GM19238 (cell line): ENCODE data around the gene GRAP2.
"Not testable (repeated sequence)": the region's sequence is repeated elsewhere in the genome, so short reads cannot be mapped to it uniquely, and the experiment has no call there.

ENCODE experiments used
- DNase-seq: peaks from one replicate; pipeline ENCODE4 v3.0.0; 2011; ENCODE audit warnings: low spot score; ENCODE audit not compliant: insufficient read length

The GRAP2 gene

DNA sequence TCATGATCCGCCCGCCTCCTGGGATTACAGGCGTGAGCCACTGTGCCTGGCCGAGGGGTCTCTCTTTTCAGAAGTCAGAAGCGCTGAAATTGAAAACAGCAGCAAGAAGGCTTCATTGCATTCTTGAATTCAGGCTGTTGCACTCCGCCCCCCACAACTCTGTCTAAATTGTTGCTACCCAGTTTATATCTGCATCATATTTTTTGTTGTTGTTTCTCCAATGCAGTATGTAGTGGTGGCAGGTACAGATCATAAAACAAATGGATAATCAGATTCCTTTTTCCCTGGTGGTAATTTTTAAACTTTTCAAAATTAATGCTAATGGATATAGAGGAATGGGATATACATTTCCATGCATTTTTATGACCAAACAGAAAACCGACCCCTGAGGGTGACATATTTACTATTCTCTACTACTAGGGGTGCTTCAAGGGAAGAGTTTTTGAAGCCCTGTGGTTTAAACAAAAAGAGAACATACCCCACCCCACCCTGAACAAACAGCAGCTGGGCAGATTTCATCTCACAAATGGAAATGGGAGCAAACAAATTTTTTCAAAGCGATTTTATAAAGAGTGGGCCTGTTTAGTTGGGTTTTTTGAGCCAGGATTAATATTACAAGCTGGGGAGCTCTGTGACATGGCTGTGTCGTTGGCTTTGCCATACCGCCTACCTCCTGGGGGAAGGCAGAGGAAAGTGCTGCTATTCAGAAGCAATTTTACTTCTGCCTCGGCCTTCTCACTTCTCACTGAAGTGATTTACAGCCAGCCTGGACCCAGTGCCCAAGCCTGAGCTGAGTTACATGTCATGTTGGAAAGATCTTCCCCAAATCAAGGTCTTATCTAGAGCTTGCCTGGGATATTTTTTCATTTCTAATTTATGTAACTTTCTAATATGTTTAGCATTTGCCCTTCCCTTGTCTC, 43.3 kb downstream of the GRAP2 start:
- no peak for DNase-seq

DNA sequence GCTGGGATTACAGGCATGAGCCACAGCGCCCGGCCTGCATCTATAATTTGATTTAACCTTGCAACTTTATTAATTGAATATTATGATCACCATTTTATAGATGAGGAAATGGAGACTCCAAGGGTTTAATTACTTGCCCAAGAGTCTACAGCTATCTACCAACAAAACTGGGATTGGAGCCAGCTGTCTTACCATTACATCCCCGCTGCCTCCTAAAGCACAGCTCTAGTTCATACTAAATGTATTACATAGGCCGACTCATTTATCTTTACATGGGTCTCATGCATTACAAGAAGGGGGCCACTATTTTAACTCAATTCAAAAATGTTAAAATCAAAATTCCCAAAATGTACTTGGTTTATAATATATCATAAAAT, 45.2 kb downstream of the GRAP2 start:
- DNase-seq: no peak

DNA sequence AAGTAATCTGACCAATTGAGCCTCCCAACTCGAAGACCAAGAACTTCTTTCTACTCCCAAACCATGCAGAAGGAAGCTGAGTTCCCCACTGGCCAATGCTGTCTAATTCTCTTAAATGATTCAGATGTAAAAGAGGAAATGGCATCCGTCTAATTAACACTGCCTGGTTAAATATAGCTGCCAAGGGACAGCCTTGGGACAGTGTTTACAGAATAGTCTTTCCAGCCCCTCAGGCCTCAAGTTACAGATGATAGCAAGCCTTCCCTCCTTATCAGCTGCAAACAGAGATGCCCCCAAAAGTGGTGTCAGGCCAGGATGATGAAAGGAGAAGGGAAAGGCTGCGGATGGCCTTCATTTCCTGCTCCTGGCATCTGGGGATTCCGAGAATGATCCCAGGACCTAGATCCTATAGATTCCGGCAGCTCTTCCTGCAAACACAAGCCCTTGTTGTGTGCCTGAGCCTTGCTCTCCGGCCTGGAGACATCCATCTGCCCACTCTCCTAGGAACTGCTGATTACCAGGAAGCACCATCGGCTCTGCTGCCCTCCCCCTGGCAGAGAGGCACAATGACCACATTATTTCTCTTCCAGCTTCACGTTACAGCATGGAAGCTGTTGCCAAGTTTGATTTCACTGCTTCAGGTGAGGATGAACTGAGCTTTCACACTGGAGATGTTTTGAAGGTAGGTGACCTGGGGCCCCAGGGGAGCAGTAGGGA, 45.8 kb downstream of the GRAP2 start:
- no peak for DNase-seq

DNA sequence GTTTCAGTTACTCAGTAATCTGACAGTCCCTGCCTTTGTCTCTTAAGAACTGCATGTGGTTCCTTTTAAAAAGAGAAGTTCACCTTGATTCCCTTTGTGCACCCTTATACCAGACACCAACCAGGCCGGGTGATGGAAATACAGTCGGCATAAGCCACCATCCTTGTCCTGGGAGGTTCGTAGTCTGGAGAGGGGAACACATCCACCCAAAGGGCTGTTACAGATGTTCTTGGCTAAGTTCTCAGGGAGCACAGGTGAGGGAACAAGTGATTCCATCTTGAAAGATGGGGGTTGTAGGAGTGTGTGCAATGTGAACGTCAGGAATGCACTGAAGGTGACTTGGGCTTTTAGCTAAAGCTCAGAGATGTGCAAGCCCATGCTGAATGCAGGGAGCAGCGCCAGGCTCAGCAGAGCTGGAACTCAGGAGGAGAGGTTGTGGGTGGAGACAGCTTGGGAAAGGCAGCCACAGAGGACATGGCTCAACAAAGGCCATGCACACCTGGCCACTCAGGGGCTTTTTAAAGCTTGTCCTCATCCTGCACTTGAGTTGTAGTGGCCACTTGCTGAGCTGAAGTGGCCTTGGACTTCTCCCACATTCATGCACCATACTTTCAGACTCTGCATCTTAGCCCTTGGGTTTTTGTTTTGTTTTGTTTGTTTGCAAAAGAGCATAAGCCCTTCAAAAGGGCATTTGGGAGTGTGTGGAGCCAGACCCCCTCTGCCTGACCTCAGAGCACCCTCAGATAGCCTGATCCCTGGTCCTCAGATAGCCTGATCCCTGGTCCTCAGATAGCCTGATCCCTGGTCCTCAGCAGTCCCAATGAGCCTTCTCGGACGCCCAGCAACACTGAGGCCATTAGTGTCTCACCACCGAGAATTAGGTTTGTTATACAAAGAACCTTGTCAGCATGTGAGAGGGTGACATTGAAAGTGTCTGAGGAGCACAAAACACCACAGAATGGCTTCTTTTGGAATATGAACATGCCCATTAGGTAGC, 46.6 kb downstream of the GRAP2 start:
- DNase-seq: no peak

DNA sequence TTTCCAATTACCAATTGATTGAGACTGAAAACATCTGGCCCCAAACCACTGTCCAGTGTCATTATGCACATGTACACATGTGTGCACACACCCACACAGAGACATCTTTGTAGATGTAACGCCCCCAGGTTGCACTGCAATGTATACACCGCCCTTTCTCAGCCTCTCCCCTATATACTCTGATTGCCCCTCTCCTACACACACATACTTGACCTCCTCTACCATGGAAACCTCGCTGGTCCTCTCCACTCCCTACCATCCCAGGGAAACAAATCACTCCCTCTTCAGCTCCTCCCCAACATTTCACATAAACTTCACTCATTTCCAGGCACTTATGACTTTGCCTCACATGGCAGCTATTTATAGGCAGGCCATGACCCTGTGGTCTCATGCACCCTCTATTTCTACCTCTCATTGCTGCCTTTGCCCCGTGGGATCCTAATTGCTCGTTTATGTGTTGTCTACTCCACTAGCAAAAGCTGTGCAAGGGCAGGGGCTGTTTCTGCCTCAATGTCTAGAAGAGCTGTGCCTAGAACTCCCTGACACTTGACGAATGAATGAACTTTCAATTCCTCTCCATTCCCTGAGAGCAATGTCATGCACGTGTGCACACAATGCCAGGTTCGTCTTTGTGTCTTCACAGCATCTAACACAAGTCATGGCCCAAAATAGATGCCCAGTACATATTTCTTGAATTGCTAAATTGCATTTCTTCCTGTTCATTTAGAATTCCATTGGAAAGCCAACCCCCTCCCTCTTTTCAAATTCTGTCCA, 49.3 kb downstream of the GRAP2 start:
- no peak for DNase-seq

DNA sequence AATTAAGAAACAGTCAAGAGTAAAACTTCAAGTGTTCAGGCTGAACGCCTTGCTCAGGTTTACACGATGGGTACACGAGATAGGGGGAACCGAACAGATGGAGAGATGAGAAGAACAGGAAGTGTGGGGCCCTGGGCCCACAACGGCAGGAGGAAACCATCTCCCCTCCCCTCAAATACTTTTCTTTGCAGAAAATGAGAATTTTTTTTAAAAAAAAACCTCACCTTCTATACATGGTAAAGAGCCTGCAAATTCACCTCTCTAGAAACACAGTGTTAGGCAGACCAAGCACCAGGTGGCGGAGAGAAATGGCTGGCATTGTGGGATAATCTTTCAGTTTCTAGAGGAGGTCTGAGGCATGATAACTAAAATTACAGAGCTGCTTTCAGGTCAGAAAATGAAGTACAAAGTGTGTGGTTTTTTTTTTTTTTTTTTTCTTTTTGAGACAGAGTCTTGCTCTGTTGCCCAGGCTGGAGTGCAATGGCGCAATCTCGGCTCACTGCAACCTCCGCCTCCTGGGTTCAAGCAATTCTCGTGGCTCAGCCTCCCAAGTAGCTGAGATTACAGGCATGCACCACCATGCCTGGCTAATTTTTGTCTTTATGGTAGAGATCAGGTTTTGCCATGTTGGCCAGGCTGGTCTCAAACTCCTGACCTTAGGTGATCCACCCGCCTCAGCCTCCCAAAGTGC, 50.9 kb downstream of the GRAP2 start:
- DNase-seq: not testable (repeated sequence)

DNA sequence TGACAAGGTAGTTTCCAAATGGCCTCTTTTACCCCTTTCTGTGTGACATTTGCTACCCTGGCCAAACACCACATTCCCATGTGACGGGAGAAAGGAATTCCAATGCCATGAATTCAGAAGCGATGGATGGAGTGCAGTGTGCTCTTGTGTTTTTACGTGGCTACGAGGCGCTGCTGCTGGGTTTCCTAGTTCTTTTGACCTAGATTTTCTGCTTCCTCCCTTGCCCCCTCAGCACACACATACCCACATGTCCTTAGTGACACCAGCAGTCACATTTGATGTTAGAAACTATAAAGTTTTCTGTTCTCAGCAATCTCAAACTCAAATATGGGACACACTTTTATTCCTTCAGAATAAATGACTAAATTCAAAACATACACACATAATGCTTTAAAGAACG, 51.5 kb downstream of the GRAP2 start:
- DNase-seq: no peak

DNA sequence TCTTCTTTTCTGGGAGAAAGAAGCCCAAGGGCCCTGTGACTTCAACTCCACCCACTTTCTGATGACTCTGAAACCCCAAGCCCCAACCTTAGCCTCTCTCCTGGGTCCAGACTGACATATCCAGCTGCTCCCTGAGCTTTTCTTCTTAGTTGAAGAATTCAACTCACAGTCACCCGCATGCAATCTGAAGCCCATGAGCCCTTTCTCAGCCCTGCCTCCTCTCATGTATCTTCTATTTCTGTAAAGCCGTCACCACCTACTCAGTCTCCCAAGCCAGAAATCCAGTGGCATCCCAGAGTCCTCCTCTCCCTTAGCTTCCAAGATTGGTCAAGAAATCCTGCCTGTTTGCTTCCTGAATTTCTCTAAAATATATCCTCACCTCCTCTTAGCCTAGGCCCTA, 52.2 kb downstream of the GRAP2 start:
- DNase-seq: no peak

DNA sequence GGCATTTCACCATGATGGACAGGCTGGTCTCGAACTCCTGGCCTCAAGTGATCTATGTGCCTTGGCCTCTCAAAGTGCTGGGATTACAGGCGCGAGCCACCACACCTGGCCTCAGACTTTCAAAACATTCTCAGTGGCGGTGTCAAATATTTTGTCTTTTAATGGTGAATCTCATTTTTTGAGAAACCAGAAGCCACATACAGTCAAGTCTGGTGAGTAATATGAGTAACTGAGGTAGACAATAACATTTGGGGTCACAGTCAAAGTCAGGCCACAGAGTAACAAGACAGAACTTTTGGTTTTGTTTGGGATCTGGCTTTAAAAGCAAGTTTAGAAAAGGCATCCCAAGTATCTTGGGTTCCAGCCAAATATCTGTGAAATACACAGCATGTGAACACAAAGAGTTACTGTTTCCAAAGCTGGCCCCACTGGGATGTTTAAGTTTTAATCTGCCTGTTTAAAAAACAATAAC, 53.7 kb downstream of the GRAP2 start:
- no peak for DNase-seq

DNA sequence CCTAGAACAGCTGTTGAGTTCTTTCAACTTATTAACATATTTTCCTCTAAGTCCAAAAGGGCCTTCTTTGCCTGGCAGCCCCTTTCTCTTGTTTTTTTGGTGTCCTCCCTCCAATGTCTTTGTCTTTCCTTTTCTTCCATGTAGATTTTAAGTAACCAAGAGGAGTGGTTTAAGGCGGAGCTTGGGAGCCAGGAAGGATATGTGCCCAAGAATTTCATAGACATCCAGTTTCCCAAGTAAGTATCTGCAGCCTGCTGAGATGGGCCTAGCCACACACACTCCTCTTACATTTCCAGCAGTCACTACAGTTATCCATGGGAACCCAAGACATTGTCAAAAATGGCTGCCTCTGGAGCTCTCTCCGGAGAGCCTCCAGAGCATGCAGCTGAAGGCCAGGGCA, 54.8 kb downstream of the GRAP2 start:
- no peak for DNase-seq

DNA sequence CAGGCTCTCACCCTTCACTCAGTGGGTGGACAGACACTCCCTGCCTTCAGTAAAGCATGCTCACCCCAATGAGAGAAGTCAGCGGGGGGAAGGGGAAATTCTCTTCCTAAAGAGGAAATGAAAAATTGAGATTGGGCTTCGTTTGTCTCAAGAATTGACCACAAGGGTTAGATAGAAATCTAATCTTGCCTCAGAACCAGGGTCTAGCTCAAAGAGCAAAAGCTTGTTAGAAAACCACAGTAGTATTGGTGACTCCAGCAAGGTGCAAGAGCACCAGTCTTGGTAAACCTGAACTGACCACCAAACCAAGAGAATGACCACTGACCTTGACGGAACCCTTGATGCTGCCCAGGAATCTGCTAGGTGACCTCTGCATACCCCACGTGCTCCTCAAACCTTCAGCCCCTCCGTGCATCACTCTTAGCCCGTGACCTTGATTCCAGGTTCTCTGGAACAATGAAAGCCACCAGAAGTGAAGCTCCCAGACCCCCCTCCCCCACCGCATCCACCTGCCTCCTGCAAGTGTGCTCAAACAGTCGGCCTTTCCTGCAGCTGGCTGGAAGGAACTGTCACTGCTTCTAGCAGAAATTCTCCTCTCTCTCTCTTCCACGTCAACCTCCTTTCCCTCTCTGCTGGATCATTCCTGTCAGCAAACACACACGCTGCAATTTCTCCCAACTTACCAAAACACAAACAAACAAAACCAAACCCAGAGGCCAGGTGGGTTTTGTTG, 56.2 kb downstream of the GRAP2 start:
- DNase-seq: peak; percentile 22

DNA sequence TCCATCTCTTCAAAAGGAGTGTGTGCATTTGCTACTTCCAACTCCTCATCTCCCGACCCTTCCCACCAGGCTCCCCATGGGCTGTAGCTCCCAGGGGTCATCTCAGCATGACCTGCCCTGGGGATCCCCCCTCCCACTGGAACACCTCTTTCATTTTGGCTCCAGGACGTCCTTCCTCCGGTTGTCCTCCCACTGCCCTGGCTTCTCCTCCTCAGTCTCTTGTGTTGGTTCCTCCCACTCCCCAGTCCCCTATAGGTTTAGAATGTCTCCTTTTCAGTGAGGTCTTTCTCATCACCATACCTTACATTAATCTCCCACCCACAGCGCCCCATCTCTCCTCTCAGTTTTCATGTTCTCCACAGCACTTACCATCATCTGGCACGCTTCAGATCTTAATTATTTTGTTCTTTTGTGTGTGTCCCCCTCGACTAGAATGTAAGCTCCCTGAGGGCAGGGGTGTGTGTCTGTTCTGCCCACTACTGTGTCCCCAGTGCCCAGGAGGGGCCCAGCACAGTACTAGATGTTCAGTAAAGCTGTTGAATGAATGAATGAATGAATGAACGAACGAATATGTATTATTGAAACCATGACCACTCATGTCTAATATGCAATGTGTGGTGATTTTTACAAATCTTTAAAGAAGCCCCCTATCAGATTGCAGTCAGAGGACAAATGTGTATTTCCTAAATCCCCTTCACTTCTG, 57.3 kb downstream of the GRAP2 start:
- DNase-seq: no peak

DNA sequence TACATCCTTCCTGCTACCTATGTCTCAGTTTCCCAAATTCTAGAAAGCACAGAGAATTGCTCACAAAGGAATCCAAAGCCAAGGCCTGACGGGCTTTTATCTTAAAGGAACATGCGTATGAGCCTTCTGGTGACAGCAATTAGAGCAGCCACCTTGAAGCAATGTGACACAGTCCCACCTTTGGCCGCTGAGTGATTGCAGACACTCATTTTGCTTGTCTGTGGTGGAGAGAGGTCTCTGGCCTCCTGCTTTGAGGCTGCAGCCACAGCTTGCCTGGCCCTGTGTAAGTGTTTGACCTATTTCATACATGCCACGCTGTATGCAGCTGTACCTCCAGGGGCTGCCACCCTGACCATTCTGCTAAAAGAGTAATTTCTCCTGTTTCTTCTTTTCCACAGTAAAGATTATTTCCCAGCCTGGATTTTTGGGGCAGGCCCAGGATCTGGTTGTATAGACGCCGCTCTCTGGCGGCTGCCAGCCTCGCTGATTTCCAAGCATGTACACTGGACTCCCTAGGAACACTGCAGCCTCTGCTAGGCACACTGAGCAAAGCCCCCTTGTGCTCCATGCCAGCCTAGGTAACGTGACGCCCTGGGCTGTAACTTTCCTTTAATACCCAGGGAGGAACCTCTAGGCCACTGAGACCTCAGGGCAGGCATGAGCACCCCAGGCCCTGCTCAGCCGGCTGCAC, 58.2 kb downstream of the GRAP2 start:
- no peak for DNase-seq

DNA sequence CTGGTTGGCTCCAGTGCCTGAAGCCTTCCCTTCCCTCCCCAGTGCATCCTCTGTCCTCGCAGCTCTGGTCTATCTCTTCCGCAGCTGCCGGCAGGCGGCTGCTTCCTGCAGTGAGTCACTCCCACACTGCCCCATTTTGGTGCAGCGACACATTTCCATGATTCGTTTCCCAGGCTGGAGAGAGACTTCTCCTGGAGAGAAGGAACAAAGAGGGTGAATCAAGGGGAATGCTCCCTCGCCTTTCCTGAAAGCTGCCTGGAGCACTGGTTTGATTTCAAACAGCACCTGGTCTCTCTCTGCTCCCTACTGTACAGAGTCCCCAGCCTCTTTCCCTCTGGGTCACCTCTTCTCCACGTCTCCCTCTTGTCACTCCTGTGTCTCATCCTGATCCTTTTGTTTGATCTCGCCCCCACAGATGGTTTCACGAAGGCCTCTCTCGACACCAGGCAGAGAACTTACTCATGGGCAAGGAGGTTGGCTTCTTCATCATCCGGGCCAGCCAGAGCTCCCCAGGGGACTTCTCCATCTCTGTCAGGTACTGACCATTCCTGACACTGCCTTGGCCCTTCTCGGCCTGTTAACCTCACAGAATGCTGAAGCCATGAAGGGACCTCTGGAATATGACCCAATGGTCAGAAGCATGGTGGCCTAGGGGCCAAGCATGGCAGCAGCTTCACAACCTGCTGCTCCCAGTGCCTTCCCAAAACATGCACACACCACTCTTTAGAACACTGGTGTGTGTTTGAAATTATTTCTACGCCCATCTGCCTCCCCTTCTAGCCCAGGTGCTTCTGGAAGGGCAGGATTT, 59.0 kb downstream of the GRAP2 start, which contains the start of gene TMA7B:
Gene TMA7B, plus strand, starts transcription at position 758 of the 808 bp plus-strand sequence. CDS start 3,978 bp downstream, outside the sequence.
- no peak for DNase-seq

DNA sequence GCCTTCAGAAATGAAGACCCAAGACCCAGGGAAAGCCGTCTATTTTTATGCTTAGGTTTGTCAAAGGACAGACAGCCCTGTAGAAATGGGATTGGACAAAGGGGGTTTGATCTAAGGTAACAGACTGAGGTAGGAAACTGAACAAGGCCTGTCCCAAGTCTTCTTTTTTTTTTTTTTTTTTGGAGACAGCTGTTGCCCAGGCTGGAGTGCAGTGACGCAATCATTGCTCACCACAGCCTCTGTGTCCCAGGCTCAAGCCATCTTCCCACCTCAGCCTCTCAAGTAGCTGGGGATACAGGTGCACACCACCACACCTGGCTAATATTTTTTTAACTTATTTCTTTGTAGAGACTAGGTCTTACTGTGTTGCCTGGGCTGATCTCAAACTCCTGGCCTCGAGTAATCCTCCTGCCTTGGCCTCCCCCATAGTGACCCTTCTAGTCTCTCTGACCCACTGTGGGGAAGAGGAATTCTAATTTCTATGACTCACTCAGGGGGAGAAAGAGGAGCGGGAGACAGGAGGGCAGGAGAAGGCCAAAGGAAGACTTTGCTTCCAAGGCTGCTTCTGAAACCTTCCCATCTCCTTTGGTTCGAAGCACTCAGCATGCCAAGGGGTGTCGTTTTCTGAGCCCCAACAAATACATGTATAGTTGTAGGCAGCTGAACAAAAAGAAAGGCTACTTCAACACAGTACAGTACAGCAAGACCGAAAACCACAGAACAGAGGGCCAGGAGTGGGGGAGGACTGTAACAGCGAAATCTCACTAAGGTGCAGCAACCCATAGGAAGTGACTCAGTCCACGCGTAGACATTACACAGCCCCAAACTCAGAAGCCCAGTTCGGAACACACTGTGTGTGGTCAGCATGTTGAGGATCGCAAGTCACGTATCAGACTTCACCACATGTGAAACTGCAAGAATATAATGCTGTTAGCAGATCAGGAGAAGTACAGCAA, 60.2 kb downstream of the GRAP2 start:
- peak; percentile 47 for DNase-seq

DNA sequence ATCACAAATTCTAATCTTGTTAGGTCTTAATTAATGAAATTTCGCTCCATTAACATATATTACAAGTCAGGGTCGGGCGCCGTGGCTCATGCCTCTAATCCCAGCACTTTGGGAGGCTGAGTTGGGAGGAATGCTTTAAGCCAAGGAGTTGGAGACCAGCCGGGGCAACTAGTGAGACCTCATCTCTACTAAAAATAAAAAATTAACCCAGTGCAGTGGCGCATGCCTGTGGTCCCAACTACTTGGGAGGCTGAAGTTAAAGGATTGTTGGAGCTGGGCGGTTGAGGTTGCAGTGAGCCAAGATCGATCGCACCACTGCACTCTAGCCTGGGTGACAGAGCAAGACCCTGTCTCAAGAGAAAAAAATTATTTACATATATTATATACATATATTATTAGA, 61.2 kb downstream of the GRAP2 start:
- no peak for DNase-seq
